Non-pigmented ciliary epithelial cell (primary cell): ENCODE measurements around the gene ACAP3.
"Not testable (repeated sequence)": the region's sequence is repeated elsewhere in the genome, so short reads cannot be mapped to it uniquely, and the experiment has no call there.

ENCODE experiments used
- DNase-seq: peaks from one replicate; pipeline ENCODE4 v3.0.0-alpha.2; 2010; ENCODE audit warnings: low read depth

ACAP3 gene

GRCh38 chr1:1330366-1331067, 22.8 kb upstream of the ACAP3 start:
- DNase-seq, result no peak

- DNase-seq, result no peak
These were observed 21.8 kb upstream of the ACAP3 start for GRCh38 chr1:1329304-1330210.

GRCh38 chr1:1328254-1328653, 20.5 kb upstream of the ACAP3 start:
- DNase-seq, result no peak

GRCh38 chr1:1327291-1327690, 19.6 kb upstream of the ACAP3 start:
- no peak for DNase-seq

GRCh38 chr1:1326075-1326605, 18.4 kb upstream of the ACAP3 start:
- DNase-seq, result no peak

GRCh38 chr1:1325288-1326074, 17.8 kb upstream of the ACAP3 start:
- no peak for DNase-seq

- peak; percentile 41 for DNase-seq
These were observed 17.0 kb upstream of the ACAP3 start, which contains the start of the genes CPTP and INTS11 for GRCh38 chr1:1324524-1325287. CPTP (plus strand) TSS chr1:1324802; CDS start chr1:1326911, 2,109 bp downstream. INTS11 (minus strand) TSS chr1:1324660; CDS start chr1:1324608, 52 bp downstream.

- no peak for DNase-seq
These were observed 16.4 kb upstream of the ACAP3 start for GRCh38 chr1:1324084-1324523.

GRCh38 chr1:1322952-1323351, 15.2 kb upstream of the ACAP3 start:
- no peak for DNase-seq

- DNase-seq, result no peak
These were observed 14.7 kb upstream of the ACAP3 start for GRCh38 chr1:1322418-1322817.

- DNase-seq, result no peak
These were observed 13.7 kb upstream of the ACAP3 start for GRCh38 chr1:1321477-1321876.

- DNase-seq, result no peak
These were observed 13.1 kb upstream of the ACAP3 start for GRCh38 chr1:1320666-1321448.

GRCh38 chr1:1319646-1319941, 11.9 kb upstream of the ACAP3 start:
- no peak for DNase-seq

GRCh38 chr1:1318777-1319645, 11.3 kb upstream of the ACAP3 start:
- no peak for DNase-seq

GRCh38 chr1:1318131-1318652, 10.5 kb upstream of the ACAP3 start:
- DNase-seq, result peak; percentile 86

GRCh38 chr1:1317420-1317819, 9.7 kb upstream of the ACAP3 start:
- no peak for DNase-seq

GRCh38 chr1:1316199-1316598, 8.5 kb upstream of the ACAP3 start:
- not testable (repeated sequence) for DNase-seq

GRCh38 chr1:1315435-1315954, 7.8 kb upstream of the ACAP3 start:
- no peak for DNase-seq
